Panc1 (cell line): ENCODE data around the gene PHC2. TPM values are rescaled to one million over a fixed set of nuclear protein-coding genes. Genes with fewer than 3 reads are reported as not detected.
"Not testable (repeated sequence)": the region's sequence is repeated elsewhere in the genome, so short reads cannot be mapped to it uniquely, and the experiment has no call there.

Experiments
- ATAC-seq: fragments of 200-7000 bp; cut with Tn5 transposase; 2 replicates; pipeline ENCODE4 v1.9.1; 2020; ENCODE audit warnings: mild to moderate bottlenecking, moderate library complexity
- BruUV-seq: library from RNA; stranded (reverse); fragments of 400-500 nt; replicated peaks from 2 replicates; lab custom pipeline; 2021; lab: Mats Ljungman, UMichigan
- CTCF ChIA-PET: fragments of 300-600 bp; sonication (Branson Sonifier 250); formaldehyde crosslinking; loops from one replicate; lab custom pipeline; 2022; ENCODE audit warnings: antibody characterized with exemption; lab: Charles Lee
- POLR2A ChIA-PET: fragments of 300-600 bp; sonication (Branson Sonifier 250); formaldehyde crosslinking; loops from one replicate; lab custom pipeline; 2022; ENCODE audit warnings: antibody characterized with exemption; lab: Charles Lee
- DNase-seq: peaks from one replicate; pipeline ENCODE4 v3.0.0-alpha.2; 2010; ENCODE audit warnings: low read depth, low spot score
- H3K27ac ChIP-seq: 2 replicates; pipeline ENCODE4 v1.5.1; 2011; ENCODE audit warnings: mild to moderate bottlenecking, low read length, inconsistent platforms
- H3K27me3 ChIP-seq: fragments of 200-500 bp; sonication (Bioruptor generic); 2 replicates; pipeline ENCODE4 v1.6.0; 2014; ENCODE audit warnings: low read length, inconsistent platforms; ENCODE audit not compliant: control insufficient read depth, insufficient read depth
- H3K36me3 ChIP-seq: fragments of 200-500 bp; sonication (Bioruptor generic); 2 replicates; pipeline ENCODE4 v1.5.1; 2014; ENCODE audit warnings: inconsistent platforms, mild to moderate bottlenecking, low read length, moderate library complexity; ENCODE audit not compliant: control insufficient read depth, insufficient read depth
- H3K4me1 ChIP-seq: 2 replicates; pipeline ENCODE4 v1.5.1; 2011; ENCODE audit warnings: inconsistent platforms, mild to moderate bottlenecking, low read length, moderate library complexity; ENCODE audit not compliant: control insufficient read depth, insufficient read depth
- H3K4me3 ChIP-seq, 2 experiments: 2 replicates each; pipeline ENCODE4 v1.5.1; 2011 to 2012; ENCODE audit warnings: low read depth in 2 of 2, low read length in 2 of 2, mild to moderate bottlenecking in 2 of 2, inconsistent platforms in 1 of 2, moderate library complexity in 1 of 2
- H3K9me3 ChIP-seq: fragments of 200-500 bp; sonication (Bioruptor generic); 2 replicates; pipeline ENCODE4 v1.5.1; 2014; ENCODE audit warnings: low read depth, mild to moderate bottlenecking, inconsistent platforms, low read length, moderate library complexity; ENCODE audit not compliant: control insufficient read depth, insufficient read depth
- CTCF ChIP-seq: fragments of 450-650 bp; IDR thresholded peaks from 2 replicates; pipeline ENCODE4 v1.5.1; 2017; ENCODE audit warnings: mild to moderate bottlenecking
- POLR2AphosphoS5 ChIP-seq: IDR thresholded peaks from 2 replicates; pipeline ENCODE4 v1.6.1; 2012; ENCODE audit warnings: mild to moderate bottlenecking, low read depth, low read length, moderate library complexity
- REST ChIP-seq, 2 experiments: IDR thresholded peaks; 2 replicates each; pipeline ENCODE4 v1.6.1; 2011 to 2012; ENCODE audit warnings: low read depth in 2 of 2, control low read depth in 1 of 2, low read length in 1 of 2, mild to moderate bottlenecking in 1 of 2, moderate library complexity in 1 of 2; ENCODE audit not compliant: insufficient read depth in 1 of 2
- SIN3A ChIP-seq: IDR thresholded peaks from 2 replicates; pipeline ENCODE4 v1.6.1; 2012; ENCODE audit warnings: low read depth, mild to moderate bottlenecking, low read length, moderate library complexity, borderline replicate concordance; ENCODE audit not compliant: insufficient read depth
- TCF7L2 ChIP-seq: IDR thresholded peaks from 2 replicates; pipeline ENCODE4 v1.6.1; 2011; ENCODE audit warnings: mild to moderate bottlenecking, low read depth, low read length, inconsistent platforms
- in situ Hi-C: cut with HindIII; loops from 2 replicates; pipeline ENCODE4 v1.10.0; 2016; ENCODE audit warnings: low sequenced_read_pairs, low pct_unique_long_range_greater_than_20kb
- intact Hi-C: fragments of 100-400 bp; cut with micrococcal nuclease; formaldehyde crosslinking; loops from one replicate; pipeline ENCODE4 v1.10.0; 2022; ENCODE audit not compliant: unreplicated experiment
- total RNA-seq: library from RNA; stranded (reverse); gene quantifications from one replicate; pipeline ENCODE4 v1.2.1, GENCODE V29; 2021; ENCODE audit not compliant: unreplicated experiment

PHC2 gene
- total RNA-seq, 1 experiment from 2014 or later, result 122 TPM

GRCh38 chr1:33311706-33312412, 119.0 kb downstream of the PHC2 start:
- BruUV-seq, result no TSS peak
- no peaks in the 10 kb centered on the region for H3K9me3 ChIP-seq
- no peaks in the 10 kb centered on the region for H3K27me3 ChIP-seq
- in situ Hi-C loops (no loop called here), intact Hi-C loops (no loop called here)
- H3K27ac ChIP-seq, result no peak overlapping the region
- TF ChIP-seq TCF7L2, result no peak
- DNase-seq (no peak), ATAC-seq (no peak)
- H3K4me1 ChIP-seq, result no peaks in the 10 kb centered on the region
- H3K36me3 ChIP-seq, result no peaks in the 10 kb centered on the region
- POLR2A ChIA-PET, result interaction anchor here (0.6 kb wide), 1 partner anchor 95 kb away, joined by 4 read pairs; no protein-coding TSS in a partner anchor
- H3K4me3 ChIP-seq, result no peak overlapping the region
- CTCF ChIA-PET, result no interaction called here

- no peak for TF ChIP-seq TCF7L2
- TF ChIP-seq REST (IDR thresholded peaks at IDR 0.05; ENCODE audit: insufficient read depth in 1 of 2, low read depth in 2 of 2, low read length in 1 of 2), result no peak
- no peak for TF ChIP-seq POLR2AphosphoS5
- no peak for TF ChIP-seq CTCF
- no peak for TF ChIP-seq SIN3A
- H3K4me1 ChIP-seq, result no peaks in the 10 kb centered on the region
- ChIA-PET POLR2A (no interaction called here), CTCF (no interaction called here)
- no peaks in the 10 kb centered on the region for H3K36me3 ChIP-seq
- H3K9me3 ChIP-seq, result no peaks in the 10 kb centered on the region
- in situ Hi-C loops, result no loop called here
- intact Hi-C loops, result no loop called here
- no TSS peak for BruUV-seq
- no peak overlapping the region for H3K4me3 ChIP-seq
- DNase-seq (no peak), ATAC-seq (no peak)
- no peaks in the 10 kb centered on the region for H3K27me3 ChIP-seq
- H3K27ac ChIP-seq, result no peak overlapping the region
Observed at GRCh38 chr1:33310702-33311101, 120.2 kb downstream of the PHC2 start.

- DNase-seq, H3K27ac ChIP-seq, H3K9me3 ChIP-seq, H3K27me3 ChIP-seq, ATAC-seq, H3K4me1 ChIP-seq, BruUV-seq, H3K36me3 ChIP-seq, intact Hi-C loops, in situ Hi-C loops, CTCF ChIA-PET, H3K4me3 ChIP-seq, POLR2A ChIA-PET: not testable (repeated sequence)
Observed at GRCh38 chr1:33309351-33309750, 121.5 kb downstream of the PHC2 start.
